ENCODE results near the gene EFNB1. TPM values are rescaled to one million over a fixed set of nuclear protein-coding genes. Genes with fewer than 3 reads are reported as not detected.

EFNB1 gene
- total and polyA plus RNA-seq, 5 donors, result 18.6 to 28.0 (median 25.1) TPM

- no peak overlapping the region for H3K27ac ChIP-seq (ENCODE audit: low read length)
- intact Hi-C loops (cut with DNase I), result loop anchor here in 1 of 4 donors (5.0 kb wide), 1 partner anchor 63 kb away; no protein-coding TSS in a partner anchor
Measured at GRCh38 chrX:68834371-68835103, 5.7 kb downstream of the EFNB1 start.

GRCh38 chrX:68835104-68835442, 6.3 kb downstream of the EFNB1 start:
- H3K27ac ChIP-seq (ENCODE audit: low read length), result no peak overlapping the region
- H3K27me3 ChIP-seq (ENCODE audit: control insufficient read depth, insufficient read depth), result no peaks in the 10 kb centered on the region
- WGBS, result 72% methylated on average over 3 of the region's 3 CpGs
- no peak overlapping the region for H3K4me3 ChIP-seq (ENCODE audit: low read length)
- peaks cover 8% of the 10 kb centered on the region for H3K4me1 ChIP-seq (ENCODE audit: control insufficient read depth, insufficient read depth, low read length)
- intact Hi-C loops (cut with DNase I), result no loop called here
- no peaks in the 10 kb centered on the region for H3K9me3 ChIP-seq (ENCODE audit: control insufficient read depth, low read length)
- no peak for DNase-seq
- no peak for ATAC-seq

More at GRCh38 chrX:68834371-68835103, 5.7 kb downstream of the EFNB1 start:
- Histone ChIP-seq H3K27me3 (ENCODE audit: control insufficient read depth, insufficient read depth) (no peaks in the 10 kb centered on the region), H3K4me1 (ENCODE audit: control insufficient read depth, insufficient read depth, low read length) (peaks cover 8% of the 10 kb centered on the region), H3K9me3 (ENCODE audit: control insufficient read depth, low read length) (no peaks in the 10 kb centered on the region), H3K4me3 (ENCODE audit: low read length) (no peak overlapping the region)
- 39% methylated on average over 7 of the region's 7 CpGs for WGBS
- DNase-seq (no peak), ATAC-seq (no peak)

- no peak overlapping the region for H3K4me3 ChIP-seq (ENCODE audit: low read length)
- intact Hi-C loops (cut with DNase I), result no loop called here
- 85% methylated on average over 5 of the region's 5 CpGs for WGBS
- ATAC-seq, result no peak
- no peak overlapping the region for H3K27ac ChIP-seq (ENCODE audit: low read length)
- H3K9me3 ChIP-seq (ENCODE audit: control insufficient read depth, low read length), result no peaks in the 10 kb centered on the region
- H3K4me1 ChIP-seq (ENCODE audit: control insufficient read depth, insufficient read depth, low read length), result peaks cover 8% of the 10 kb centered on the region
- H3K27me3 ChIP-seq (ENCODE audit: control insufficient read depth, insufficient read depth), result no peaks in the 10 kb centered on the region
- DNase-seq, result no peak
Measured at GRCh38 chrX:68835468-68835867, 6.6 kb downstream of the EFNB1 start.

GRCh38 chrX:68837119-68837518, 8.3 kb downstream of the EFNB1 start:
- Histone ChIP-seq H3K4me1 (ENCODE audit: control insufficient read depth, insufficient read depth, low read length) (peaks cover 9% of the 10 kb centered on the region), H3K27ac (ENCODE audit: low read length) (peak overlapping the region; percentile 48), H3K4me3 (ENCODE audit: low read length) (no peak overlapping the region), H3K9me3 (ENCODE audit: control insufficient read depth, low read length) (no peaks in the 10 kb centered on the region), H3K27me3 (ENCODE audit: control insufficient read depth, insufficient read depth) (no peaks in the 10 kb centered on the region)
- WGBS, result 24% methylated on average over 3 of the region's 3 CpGs
- ATAC-seq (no peak), DNase-seq (no peak)
- intact Hi-C loops (cut with DNase I), result no loop called here

- intact Hi-C loops (cut with DNase I), result no loop called here
- Histone ChIP-seq H3K27me3 (ENCODE audit: control insufficient read depth, insufficient read depth) (no peaks in the 10 kb centered on the region), H3K27ac (ENCODE audit: low read length) (no peak overlapping the region), H3K4me1 (ENCODE audit: control insufficient read depth, insufficient read depth, low read length) (peaks cover 11% of the 10 kb centered on the region), H3K4me3 (ENCODE audit: low read length) (no peak overlapping the region), H3K9me3 (ENCODE audit: control insufficient read depth, low read length) (no peaks in the 10 kb centered on the region)
- DNase-seq, result no peak
- no peak for ATAC-seq
- 71% methylated on average over 8 of the region's 8 CpGs for WGBS
Measured at GRCh38 chrX:68838571-68838910, 9.7 kb downstream of the EFNB1 start.

GRCh38 chrX:68839771-68840170, 10.9 kb downstream of the EFNB1 start:
- Histone ChIP-seq H3K27ac (ENCODE audit: low read length) (no peak overlapping the region), H3K9me3 (ENCODE audit: control insufficient read depth, low read length) (no peaks in the 10 kb centered on the region), H3K4me1 (ENCODE audit: control insufficient read depth, insufficient read depth, low read length) (peaks cover 8% of the 10 kb centered on the region), H3K4me3 (ENCODE audit: low read length) (no peak overlapping the region), H3K27me3 (ENCODE audit: control insufficient read depth, insufficient read depth) (no peaks in the 10 kb centered on the region)
- 77% methylated on average over 4 of the region's 4 CpGs for WGBS
- intact Hi-C loops (cut with DNase I), result loop anchor here in 1 of 4 donors (10.0 kb wide), 1 partner anchor 55 kb away; no protein-coding TSS in a partner anchor
- ATAC-seq, result no peak
- no peak for DNase-seq

GRCh38 chrX:68840256-68840655, 11.4 kb downstream of the EFNB1 start:
- ATAC-seq (no peak), DNase-seq (no peak)
- Histone ChIP-seq H3K4me3 (ENCODE audit: low read length) (no peak overlapping the region), H3K27ac (ENCODE audit: low read length) (no peak overlapping the region), H3K9me3 (ENCODE audit: control insufficient read depth, low read length) (no peaks in the 10 kb centered on the region), H3K27me3 (ENCODE audit: control insufficient read depth, insufficient read depth) (no peaks in the 10 kb centered on the region), H3K4me1 (ENCODE audit: control insufficient read depth, insufficient read depth, low read length) (peaks cover 8% of the 10 kb centered on the region)
- intact Hi-C loops (cut with DNase I), result loop anchor here in 1 of 4 donors (10.0 kb wide), 1 partner anchor 55 kb away; no protein-coding TSS in a partner anchor
- WGBS, result 81% methylated on average over 22 of the region's 22 CpGs

GRCh38 chrX:68841251-68842049, 12.6 kb downstream of the EFNB1 start:
- H3K27me3 ChIP-seq (ENCODE audit: control insufficient read depth, insufficient read depth), result no peaks in the 10 kb centered on the region
- DNase-seq, result peak in 2 of 3 donors; percentile 74 to 81
- H3K4me1 ChIP-seq (ENCODE audit: control insufficient read depth, insufficient read depth, low read length), result peaks cover 5% of the 10 kb centered on the region

GRCh38 chrX:68842351-68842750, 13.5 kb downstream of the EFNB1 start:
- Histone ChIP-seq H3K9me3 (ENCODE audit: control insufficient read depth, low read length) (no peaks in the 10 kb centered on the region), H3K27ac (ENCODE audit: low read length) (no peak overlapping the region), H3K4me1 (ENCODE audit: control insufficient read depth, insufficient read depth, low read length) (peaks cover 5% of the 10 kb centered on the region), H3K27me3 (ENCODE audit: control insufficient read depth, insufficient read depth) (no peaks in the 10 kb centered on the region), H3K4me3 (ENCODE audit: low read length) (no peak overlapping the region)
- intact Hi-C loops (cut with DNase I), result loop anchor here in 1 of 4 donors (10.0 kb wide), 1 partner anchor 52 kb away; no protein-coding TSS in a partner anchor
- DNase-seq (no peak), ATAC-seq (peak in 1 of 2 donors; percentile 7)
- WGBS, result 53% methylated on average over 2 of the region's 2 CpGs

More at GRCh38 chrX:68841251-68842049, 12.6 kb downstream of the EFNB1 start:
- intact Hi-C loops (cut with DNase I), result loop anchor here in 1 of 4 donors (10.0 kb wide), 1 partner anchor 53 kb away; no protein-coding TSS in a partner anchor
- peak; percentile 44 to 59 for ATAC-seq
- Histone ChIP-seq H3K9me3 (ENCODE audit: control insufficient read depth, low read length) (no peaks in the 10 kb centered on the region), H3K4me3 (ENCODE audit: low read length) (no peak overlapping the region), H3K27ac (ENCODE audit: low read length) (no peak overlapping the region)
- WGBS, result 61% methylated on average over 8 of the region's 8 CpGs

- intact Hi-C loops (cut with DNase I), result loop anchor here in 1 of 4 donors (10.0 kb wide), 1 partner anchor 52 kb away; no protein-coding TSS in a partner anchor
- no peak overlapping the region for H3K27ac ChIP-seq (ENCODE audit: low read length)
- no peaks in the 10 kb centered on the region for H3K27me3 ChIP-seq (ENCODE audit: control insufficient read depth, insufficient read depth)
- 65% methylated on average over 12 of the region's 12 CpGs for WGBS
- peaks cover 3% of the 10 kb centered on the region for H3K4me1 ChIP-seq (ENCODE audit: control insufficient read depth, insufficient read depth, low read length)
- DNase-seq (no peak), ATAC-seq (peak; percentile 24 to 51)
- no peak overlapping the region for H3K4me3 ChIP-seq (ENCODE audit: low read length)
- H3K9me3 ChIP-seq (ENCODE audit: control insufficient read depth, low read length), result no peaks in the 10 kb centered on the region
Measured at GRCh38 chrX:68842781-68843581, 14.2 kb downstream of the EFNB1 start.

Data from right cardiac atrium (tissue), 5 donors.